Motor neuron (in vitro differentiated cells): ENCODE measurements around the gene H1-8. TPM values are rescaled to one million over a fixed set of nuclear protein-coding genes. Genes with fewer than 3 reads are reported as not detected.
"Not testable (repeated sequence)": the region's sequence is repeated elsewhere in the genome, so short reads cannot be mapped to it uniquely, and the experiment has no call there.

Source experiments
- ATAC-seq, 8 experiments: fragments of 200-7000 bp; cut with Tn5 transposase; replicated peaks in 6 of 8; 2 replicates each; pipeline ENCODE4 v1.8.0; 2021; ENCODE audit warnings: mild to moderate bottlenecking in 8 of 8, moderate library complexity in 8 of 8
- H3K27ac ChIP-seq, 2 donors: fragments of 250-450 bp; sonication (Bioruptor Pico); 2 replicates each; pipeline ENCODE4 v1.9.0; 2021; ENCODE audit warnings: antibody characterized with exemption in 2 of 2, mild to moderate bottlenecking in 2 of 2, moderate library complexity in 1 of 2
- H3K4me1 ChIP-seq, 2 donors: fragments of 250-450 bp; sonication (Bioruptor Pico); replicated peaks in 1 of 2; 2 replicates each; pipeline ENCODE4 v1.6.1; 2021; ENCODE audit warnings: antibody characterized with exemption in 2 of 2, mild to moderate bottlenecking in 2 of 2, moderate library complexity in 1 of 2
- H3K4me3 ChIP-seq, 5 donors: fragments of 250-450 bp; sonication (Bioruptor Pico); 2 replicates each; pipeline ENCODE4 v1.9.0; 2021; ENCODE audit warnings: antibody characterized with exemption in 5 of 5, mild to moderate bottlenecking in 5 of 5, moderate library complexity in 4 of 5
- WGBS, 10 experiments: fragments of 450-650 bp; shearing (Covaris generic); methylation state at CpG; one replicate each; pipeline ENCODE4 v1.0.0; 2022; 5-methylcytosine and 5-hydroxymethylcytosine counted together
- in situ Hi-C, 9 experiments: fragments of 400-800 bp; cut with MboI; loops; one replicate each; pipeline ENCODE4 v1.15.0; 2021; ENCODE audit warnings: low sequenced_read_pairs in 9 of 9, low pct_unique_long_range_greater_than_20kb in 2 of 9; ENCODE audit not compliant: unreplicated experiment in 9 of 9
- total RNA-seq, 8 experiments: library from RNA; unstranded; fragments of 300-600 nt; gene quantifications; 2 replicates each; pipeline versions ENCODE4 v1.2.3 to v1.2.4, GENCODE V29; 2022

The H1-8 gene
- total RNA-seq, 8 experiments from 2014 or later = not detected

DNA sequence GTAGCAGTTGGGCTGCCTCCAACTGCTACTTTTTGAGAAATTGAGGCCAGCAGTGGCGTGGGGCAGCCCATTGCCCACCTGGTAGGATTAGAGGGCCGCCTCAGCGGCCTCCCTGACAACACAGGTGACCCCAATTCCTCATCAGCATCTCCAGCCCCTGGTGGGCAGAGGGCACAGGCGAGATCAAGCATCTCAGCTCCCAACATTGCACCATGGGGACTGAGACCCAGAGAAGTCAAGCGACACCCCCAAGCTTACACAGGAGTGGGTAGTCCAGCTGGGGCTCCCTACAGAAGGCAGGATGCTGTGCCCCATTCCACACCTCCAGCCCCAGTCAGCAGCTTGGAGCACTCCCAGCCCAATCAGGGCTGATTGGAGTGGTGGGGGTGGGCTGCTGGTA is 228 bp upstream of the H1-8 start:
- H3K27ac ChIP-seq = no peak overlapping the region
- peaks cover 0 to under 1% of the 10 kb centered on the region in 2 donors for H3K4me1 ChIP-seq
- WGBS, 10 experiments = 84 to 100% (median 95%) methylated on average over 1 to 5 of the region's 5 CpGs; no CpG with 5 or more reads in 6 of the 10 experiments
- H3K4me3 ChIP-seq = no peak overlapping the region
- in situ Hi-C loops = no loop called here
- ATAC-seq = no peak

DNA sequence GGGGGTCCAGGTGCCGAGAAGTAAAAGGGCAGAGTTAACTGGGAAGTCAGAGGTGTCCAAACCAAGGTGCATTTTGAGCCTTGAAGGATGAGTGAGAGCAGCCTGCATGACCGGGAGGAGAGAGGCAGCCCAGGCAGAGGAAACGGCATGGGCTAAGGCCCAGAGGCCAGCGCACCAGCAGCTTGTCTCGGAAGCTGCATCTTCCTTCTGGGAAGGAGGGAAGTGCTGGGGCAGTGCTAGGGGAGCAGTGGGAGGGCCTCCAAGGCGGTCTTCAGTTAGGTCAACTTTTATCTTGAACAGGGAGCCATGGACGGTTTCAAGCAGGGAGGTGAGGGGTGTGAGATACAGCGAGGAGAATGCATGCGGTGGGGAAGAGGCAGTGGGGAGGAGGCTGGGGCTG is 1.0 kb downstream of the H1-8 start:
- 66 to 100% (median 86%) methylated on average over 1 to 5 of the region's 9 CpGs; no CpG with 5 or more reads in 6 of the 10 experiments for WGBS, 10 experiments
- Histone ChIP-seq H3K4me3 (no peak overlapping the region), H3K4me1 (peaks cover 0 to 13% of the 10 kb centered on the region in 2 donors), H3K27ac (no peak overlapping the region)
- in situ Hi-C loops = no loop called here
- no peak for ATAC-seq

DNA sequence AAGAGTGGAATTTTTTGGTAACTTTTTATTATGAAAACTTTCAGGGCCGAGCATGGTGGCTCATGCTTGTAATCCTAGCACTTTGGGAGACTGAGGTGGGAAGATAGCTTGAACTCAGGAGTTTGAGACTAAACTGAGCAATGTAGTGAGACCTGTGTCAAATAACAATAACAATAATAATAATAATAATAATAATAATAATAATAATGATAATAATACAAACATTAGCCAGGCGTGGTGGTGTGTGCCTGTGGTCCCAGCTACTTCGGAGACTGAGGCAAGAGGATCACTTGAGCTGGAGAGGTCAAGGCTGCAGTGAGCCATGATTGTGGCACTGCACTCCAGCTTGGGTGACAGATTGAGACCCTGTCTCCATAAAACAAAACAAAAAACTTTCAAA is 3.0 kb downstream of the H1-8 start:
- peaks cover 0 to 14% of the 10 kb centered on the region in 2 donors for H3K4me1 ChIP-seq
- H3K4me3 ChIP-seq, H3K27ac ChIP-seq, ATAC-seq, in situ Hi-C loops: not testable (repeated sequence)
- 67 to 100% (median 79%) methylated on average over 2 to 3 of the region's 3 CpGs; no CpG with 5 or more reads in 5 of the 10 experiments for WGBS, 10 experiments

DNA sequence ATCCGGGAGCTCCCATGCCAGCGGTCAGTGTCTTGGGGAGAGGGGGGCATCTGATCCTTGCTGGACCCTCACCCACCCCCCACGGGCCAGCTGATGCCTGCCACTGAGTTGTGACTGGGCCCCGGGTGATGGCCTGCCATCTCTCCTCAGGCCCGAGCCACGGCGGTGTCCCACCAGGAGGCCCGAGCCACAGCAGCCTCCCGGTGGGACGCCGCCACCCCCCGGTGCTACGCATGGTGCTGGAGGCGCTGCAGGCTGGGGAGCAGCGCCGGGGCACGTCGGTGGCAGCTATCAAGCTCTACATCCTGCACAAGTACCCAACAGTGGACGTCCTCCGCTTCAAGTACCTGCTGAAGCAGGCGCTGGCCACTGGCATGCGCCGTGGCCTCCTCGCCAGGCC is 4.3 kb downstream of the H1-8 start:
- Histone ChIP-seq H3K27ac (no peak overlapping the region), H3K4me3 (no peak overlapping the region), H3K4me1 (peaks cover 0 to 15% of the 10 kb centered on the region in 2 donors)
- WGBS, 10 experiments = 60 to 100% (median 90%) methylated on average over 4 to 10 of the region's 24 CpGs; no CpG with 5 or more reads in 7 of the 10 experiments
- ATAC-seq = peak in 1 of 8 experiments; percentile 6
- in situ Hi-C loops = no loop called here

DNA sequence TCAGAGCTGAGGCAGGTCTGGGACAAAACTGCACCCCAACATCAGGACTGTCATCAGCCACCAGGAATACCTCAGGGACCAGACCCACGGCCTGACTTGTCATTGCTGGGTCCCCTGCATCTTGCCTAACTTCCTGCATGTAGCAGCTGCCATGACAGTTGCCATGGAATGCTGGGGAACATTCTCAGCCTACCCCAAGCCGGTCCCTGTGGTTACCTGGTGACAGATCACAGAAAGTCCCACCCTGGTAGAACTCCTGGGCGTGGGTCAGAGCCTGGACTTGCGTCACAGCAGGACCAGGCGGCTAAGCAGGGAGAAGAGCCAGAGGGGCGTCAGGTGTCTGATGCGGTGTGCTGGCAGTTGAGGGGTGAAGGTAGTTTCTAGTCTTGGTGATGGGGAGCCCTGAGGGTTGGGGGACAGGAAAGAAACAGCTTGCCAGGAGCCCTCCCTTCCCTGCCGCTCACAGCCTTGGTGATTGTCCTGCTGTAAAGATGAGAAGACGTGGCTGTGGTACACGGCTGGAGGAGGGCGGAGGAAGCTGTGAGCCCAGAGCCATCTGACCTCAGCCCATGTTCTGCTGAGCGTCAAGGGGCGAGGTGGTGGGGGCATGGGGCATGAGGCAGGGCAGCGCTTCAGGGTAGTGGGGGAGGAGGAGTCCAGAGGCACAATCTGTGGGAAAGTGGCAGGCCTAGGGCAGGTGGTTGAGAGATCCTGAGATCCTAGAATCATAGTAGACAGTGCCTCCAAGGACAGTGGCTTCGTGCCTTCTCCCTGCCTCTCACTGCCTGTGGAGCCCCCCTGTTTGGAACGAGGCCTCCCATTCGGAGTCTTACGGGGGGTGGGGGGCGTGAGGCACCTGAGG is 5.4 kb downstream of the H1-8 start:
- peaks cover 11 to 26% of the 10 kb centered on the region in 2 donors for H3K4me1 ChIP-seq
- H3K4me3 ChIP-seq = no peak overlapping the region
- 71 to 100% (median 86%) methylated on average over 2 to 9 of the region's 19 CpGs; no CpG with 5 or more reads in 7 of the 10 experiments for WGBS, 10 experiments
- in situ Hi-C loops = no loop called here
- H3K27ac ChIP-seq = no peak overlapping the region
- peak in 4 of 8 experiments; percentile 19 to 91 (median 58) for ATAC-seq

DNA sequence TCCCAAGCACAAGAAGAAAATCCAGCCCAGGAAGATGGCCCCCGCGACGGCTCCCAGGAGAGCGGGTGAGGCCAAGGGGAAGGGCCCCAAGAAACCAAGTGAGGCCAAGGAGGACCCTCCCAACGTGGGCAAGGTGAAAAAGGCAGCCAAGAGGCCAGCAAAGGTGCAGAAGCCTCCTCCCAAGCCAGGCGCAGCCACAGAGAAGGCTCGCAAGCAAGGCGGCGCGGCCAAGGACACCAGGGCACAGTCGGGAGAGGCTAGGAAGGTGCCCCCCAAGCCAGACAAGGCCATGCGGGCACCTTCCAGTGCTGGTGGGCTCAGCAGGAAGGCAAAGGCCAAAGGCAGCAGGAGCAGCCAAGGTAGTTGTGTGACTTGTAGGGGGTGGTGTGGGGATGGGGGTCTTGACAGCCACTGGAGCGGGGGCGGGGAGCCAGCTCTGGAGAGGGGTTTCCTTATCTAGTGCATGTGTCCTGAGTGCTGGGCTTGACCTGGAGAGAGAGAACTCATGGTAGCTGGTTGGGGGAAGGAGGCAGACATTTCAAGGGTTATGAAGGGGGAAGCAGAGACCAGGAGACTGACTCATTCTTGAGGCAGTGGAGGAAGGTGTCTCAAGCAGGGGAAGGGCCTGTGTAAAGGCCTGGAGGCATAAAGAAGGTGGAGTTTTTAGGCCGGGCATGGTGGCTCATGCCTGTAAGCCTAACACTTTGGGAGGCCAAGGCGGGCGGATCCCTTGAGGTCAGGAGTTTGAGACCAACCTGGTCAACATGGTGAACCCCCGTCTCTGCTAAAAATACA is 6.2 kb downstream of the H1-8 start:
- Histone ChIP-seq H3K4me1 (peaks cover 19 to 34% of the 10 kb centered on the region in 2 donors), H3K27ac (no peak overlapping the region), H3K4me3 (no peak overlapping the region)
- WGBS, 10 experiments = 0 to 76% (median 0%) methylated on average over 1 to 2 of the region's 18 CpGs; no CpG with 5 or more reads in 7 of the 10 experiments
- in situ Hi-C loops = no loop called here
- peak in 2 of 8 experiments; percentile 52 to 72 for ATAC-seq

DNA sequence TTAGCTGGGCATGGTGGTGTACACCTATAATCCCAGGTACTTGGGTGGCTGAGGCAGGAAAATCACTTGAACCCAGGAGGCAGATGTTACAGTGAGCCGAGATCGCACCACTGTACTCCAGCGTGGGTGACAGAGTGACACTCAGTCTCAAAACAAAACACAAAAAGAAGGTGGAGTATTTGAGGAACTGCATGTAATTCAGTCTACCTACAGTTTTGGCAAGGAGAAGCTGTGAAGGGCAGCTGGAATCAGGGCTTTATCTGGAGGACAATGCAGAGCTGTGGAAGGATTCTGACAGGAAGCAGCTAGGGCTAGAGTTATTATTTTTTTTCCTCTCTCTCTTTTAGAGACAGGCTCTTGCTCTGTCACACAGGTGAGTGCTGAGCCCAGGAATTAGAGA is 6.8 kb downstream of the H1-8 start:
- no peak for ATAC-seq
- WGBS, 10 experiments = 100% methylated on average over 1 to 3 of the region's 3 CpGs; no CpG with 5 or more reads in 7 of the 10 experiments
- in situ Hi-C loops = no loop called here
- H3K4me1 ChIP-seq = peaks cover 25 to 40% of the 10 kb centered on the region in 2 donors
- no peak overlapping the region for H3K4me3 ChIP-seq
- H3K27ac ChIP-seq = no peak overlapping the region

DNA sequence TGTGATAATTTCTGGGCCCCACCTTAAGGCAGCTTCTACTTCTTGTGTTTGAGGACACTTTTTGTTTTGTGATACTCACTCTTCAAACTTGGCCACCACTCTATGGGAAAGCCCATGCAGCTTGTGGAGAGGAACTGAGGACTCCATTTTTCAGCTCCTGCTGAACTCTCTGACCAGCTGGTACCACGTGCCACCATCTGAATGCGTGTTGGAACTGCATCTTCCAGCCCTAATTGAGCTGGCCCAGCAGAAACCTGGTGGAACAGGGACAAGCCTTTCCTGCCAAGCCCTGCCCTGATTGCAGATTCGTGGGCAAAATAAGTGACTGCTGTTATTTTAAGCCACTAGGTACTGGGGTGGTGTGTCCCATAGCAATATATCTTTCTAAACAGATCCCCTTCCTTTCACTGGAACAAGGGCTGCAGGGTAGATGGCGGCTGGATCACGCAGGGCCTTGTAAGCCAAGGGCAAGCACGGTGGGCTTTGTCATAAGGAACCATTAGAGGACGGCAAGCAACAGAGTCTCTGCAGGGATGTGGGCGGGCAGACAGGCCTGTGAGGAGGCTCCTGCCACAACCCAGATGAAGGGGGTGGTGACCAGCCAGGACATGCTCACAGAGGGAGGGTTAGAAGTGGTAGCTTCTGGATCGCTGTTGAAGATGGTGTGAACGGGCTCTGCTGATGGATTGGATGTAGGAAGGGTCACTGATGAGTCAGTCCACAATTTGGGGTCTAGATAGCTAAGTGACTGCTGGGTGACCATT is 9.5 kb downstream of the H1-8 start:
- no peak overlapping the region for H3K4me3 ChIP-seq
- ATAC-seq = peak in 7 of 8 experiments; percentile 34 to 53 (median 36)
- WGBS, 10 experiments = 36 to 93% (median 68%) methylated on average over 1 to 5 of the region's 10 CpGs; no CpG with 5 or more reads in 3 of the 10 experiments
- H3K4me1 ChIP-seq = peaks cover 49 to 60% of the 10 kb centered on the region in 2 donors
- no peak overlapping the region for H3K27ac ChIP-seq
- in situ Hi-C loops = no loop called here

DNA sequence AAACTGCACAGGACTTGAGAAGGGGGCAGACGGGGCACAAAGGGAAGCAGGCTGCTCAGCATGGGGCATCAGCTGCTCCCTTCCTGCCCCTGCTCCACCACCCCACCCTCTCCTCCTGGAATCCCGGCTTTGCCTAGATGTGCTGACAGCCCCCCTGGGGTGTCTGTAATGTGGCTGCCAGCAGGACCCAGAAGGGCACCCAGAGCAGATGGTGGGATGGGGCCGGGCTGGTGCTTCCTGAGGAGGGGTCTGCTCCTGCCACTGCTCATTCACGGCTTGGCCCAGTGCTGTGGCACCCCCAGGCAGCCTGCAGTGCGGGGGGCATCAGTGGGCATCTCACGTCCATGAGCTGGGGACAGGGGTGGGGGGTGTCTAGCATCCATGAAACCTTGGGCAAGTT is 10.2 kb downstream of the H1-8 start:
- peaks cover 56 to 62% of the 10 kb centered on the region in 2 donors for H3K4me1 ChIP-seq
- H3K4me3 ChIP-seq = no peak overlapping the region
- no peak overlapping the region for H3K27ac ChIP-seq
- ATAC-seq = no peak
- WGBS, 10 experiments = 29% methylated on average over 1 of the region's 6 CpGs; no CpG with 5 or more reads in 9 of the 10 experiments
- in situ Hi-C loops = no loop called here

DNA sequence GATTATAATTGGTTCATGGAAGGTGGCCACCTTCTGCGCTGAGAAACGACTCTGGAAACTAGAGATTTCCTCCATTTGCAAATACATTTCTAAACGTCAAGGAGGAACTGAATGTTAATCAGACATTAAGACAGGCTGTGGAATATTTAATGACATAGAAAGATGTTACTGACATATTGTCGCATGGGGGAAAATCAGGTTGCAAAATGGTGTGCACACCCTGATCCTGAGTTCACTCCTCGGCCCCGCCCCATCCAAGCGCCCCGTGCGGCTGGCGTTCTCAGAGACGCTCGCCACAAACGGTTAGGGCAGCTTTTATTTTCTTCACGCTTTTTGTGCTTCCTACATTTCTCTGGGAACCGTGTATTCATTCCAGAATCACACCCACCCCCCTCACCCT is 10.7 kb downstream of the H1-8 start:
- ATAC-seq = no peak
- Histone ChIP-seq H3K27ac (no peak overlapping the region), H3K4me1 (peaks cover 61 to 62% of the 10 kb centered on the region in 2 donors), H3K4me3 (no peak overlapping the region)
- in situ Hi-C loops = no loop called here
- WGBS, 10 experiments = 10 to 93% (median 55%) methylated on average over 2 to 15 of the region's 15 CpGs; no CpG with 5 or more reads in 2 of the 10 experiments

DNA sequence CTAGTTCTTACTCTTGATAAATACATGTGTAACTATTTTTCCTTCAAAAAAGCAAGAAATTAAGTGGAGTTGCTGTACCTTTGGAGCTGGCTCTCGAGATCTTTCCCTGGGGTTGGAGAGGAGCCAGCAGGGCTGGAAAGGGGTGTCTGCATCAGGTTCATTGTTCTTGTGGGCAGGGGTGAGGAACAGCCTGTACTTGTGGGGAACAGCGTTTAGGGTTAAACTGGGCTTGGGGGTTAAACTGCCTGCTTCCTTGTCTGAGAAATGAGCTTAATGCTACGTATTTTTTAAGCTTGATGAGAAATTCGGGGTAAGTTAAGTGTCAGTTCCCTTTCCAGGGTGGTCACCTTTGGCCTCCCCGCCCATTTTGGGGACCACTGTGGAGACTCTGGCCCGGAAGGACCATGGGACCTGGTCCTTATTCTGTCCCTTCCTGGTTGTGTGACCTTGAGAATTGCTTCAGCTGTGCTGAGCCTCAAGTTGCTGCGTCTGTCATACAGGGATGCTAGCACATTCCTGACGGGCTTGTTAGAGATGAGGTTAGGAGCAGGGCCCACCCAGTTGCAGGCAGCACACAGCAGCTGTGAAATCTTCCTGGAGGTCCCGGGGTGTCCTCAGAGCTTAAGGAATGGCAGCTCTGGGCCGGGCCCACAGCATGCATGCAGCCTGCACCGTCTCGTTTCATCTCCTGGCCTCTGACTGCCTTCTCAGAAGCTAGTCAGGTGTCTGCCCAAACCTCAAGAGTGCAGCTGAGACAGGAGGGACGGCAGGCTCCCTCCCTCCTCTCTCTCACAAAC is 11.6 kb downstream of the H1-8 start:
- Histone ChIP-seq H3K4me1 (peaks cover 62 to 63% of the 10 kb centered on the region in 2 donors), H3K27ac (no peak overlapping the region), H3K4me3 (no peak overlapping the region)
- in situ Hi-C loops = no loop called here
- WGBS, 10 experiments = 60 to 100% (median 78%) methylated on average over 1 to 9 of the region's 13 CpGs
- peak in 3 of 8 experiments; percentile 6 to 17 (median 16) for ATAC-seq

DNA sequence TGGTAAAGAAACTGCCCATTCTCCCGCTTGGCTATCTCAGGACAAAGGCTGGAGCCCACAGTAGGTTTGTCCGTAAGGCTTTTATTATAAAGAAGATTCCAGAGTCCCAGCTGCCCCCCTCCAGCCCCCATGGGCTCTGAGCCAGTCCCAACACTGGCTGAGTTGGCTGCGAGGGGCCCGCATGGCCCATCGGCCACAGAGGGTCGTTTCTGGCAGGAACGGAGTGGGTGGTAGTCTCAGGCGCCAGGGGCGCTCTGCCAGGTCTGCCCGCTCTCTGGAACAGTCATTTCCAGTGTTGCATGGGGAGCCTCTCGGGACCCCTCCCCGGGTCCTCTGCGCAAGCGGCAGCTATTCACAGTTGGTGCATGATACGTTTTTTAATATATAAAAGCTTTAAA is 12.2 kb downstream of the H1-8 start:
- peak in 3 of 8 experiments; percentile 5 to 23 (median 17) for ATAC-seq
- H3K4me3 ChIP-seq = no peak overlapping the region
- no peak overlapping the region for H3K27ac ChIP-seq
- H3K4me1 ChIP-seq = peaks cover 64 to 65% of the 10 kb centered on the region in 2 donors
- 87 to 100% (median 100%) methylated on average over 1 to 7 of the region's 15 CpGs; no CpG with 5 or more reads in 7 of the 10 experiments for WGBS, 10 experiments
- in situ Hi-C loops = no loop called here
